ENCODE measurements around the gene MEF2C. TPM values are rescaled to one million over a fixed set of nuclear protein-coding genes. Genes with fewer than 3 reads are reported as not detected.

MEF2C gene
- total RNA-seq, 2 donors from 2014 or later, result 10.0 to 27.4 TPM

- intact Hi-C loops (cut with DNase I, micrococcal nuclease), result no loop called here
- DNase-seq, result no peak
- ATAC-seq, result no peak
Measured at GRCh38 chr5:88786789-88787188, 96.2 kb downstream of the MEF2C start.

GRCh38 chr5:88785746-88786565 lies 97.0 kb downstream of the MEF2C start:
- peak; percentile 81 for ATAC-seq
- intact Hi-C loops (cut with DNase I, micrococcal nuclease), result no loop called here
- peak in 1 of 2 donors; percentile 26 for DNase-seq

- DNase-seq (no peak), ATAC-seq (no peak)
- intact Hi-C loops (cut with DNase I, micrococcal nuclease), result no loop called here
Measured at GRCh38 chr5:88782571-88782970, 100.4 kb downstream of the MEF2C start.

- no peak for DNase-seq
- intact Hi-C loops (cut with DNase I, micrococcal nuclease), result no loop called here
- ATAC-seq, result no peak
Measured at GRCh38 chr5:88780736-88781135, 102.2 kb downstream of the MEF2C start.

GRCh38 chr5:88778736-88779135 lies 104.2 kb downstream of the MEF2C start:
- DNase-seq (no peak), ATAC-seq (no peak)
- intact Hi-C loops (cut with DNase I, micrococcal nuclease), result no loop called here

GRCh38 chr5:88776692-88777091 lies 106.3 kb downstream of the MEF2C start:
- intact Hi-C loops (cut with DNase I, micrococcal nuclease), result no loop called here
- peak; percentile 48 to 66 for DNase-seq
- ATAC-seq, result peak; percentile 99

GRCh38 chr5:88772831-88773230 lies 110.2 kb downstream of the MEF2C start:
- DNase-seq (no peak), ATAC-seq (no peak)
- intact Hi-C loops (cut with DNase I, micrococcal nuclease), result no loop called here

- intact Hi-C loops (cut with DNase I, micrococcal nuclease), result no loop called here
- DNase-seq (no peak), ATAC-seq (no peak)
Measured at GRCh38 chr5:88772047-88772446, 110.9 kb downstream of the MEF2C start.

- ATAC-seq (no peak), DNase-seq (no peak)
- intact Hi-C loops (cut with DNase I, micrococcal nuclease), result no loop called here
Measured at GRCh38 chr5:88770276-88771257, 112.4 kb downstream of the MEF2C start.

GRCh38 chr5:88769165-88769564 lies 113.8 kb downstream of the MEF2C start:
- intact Hi-C loops (cut with DNase I, micrococcal nuclease), result no loop called here
- DNase-seq, result no peak

GRCh38 chr5:88768411-88768810 lies 114.6 kb downstream of the MEF2C start:
- ATAC-seq, result no peak
- intact Hi-C loops (cut with DNase I, micrococcal nuclease), result no loop called here
- DNase-seq, result no peak

More at GRCh38 chr5:88769165-88769564, 113.8 kb downstream of the MEF2C start:
- no peak for ATAC-seq

- intact Hi-C loops (cut with DNase I, micrococcal nuclease), result no loop called here
- ATAC-seq, result no peak
- DNase-seq, result no peak
Measured at GRCh38 chr5:88765798-88766197, 117.2 kb downstream of the MEF2C start.

- ATAC-seq, result no peak
- no peak for DNase-seq
- intact Hi-C loops (cut with DNase I, micrococcal nuclease), result no loop called here
Measured at GRCh38 chr5:88765171-88765570, 117.8 kb downstream of the MEF2C start.

GRCh38 chr5:88761939-88762338 lies 121.0 kb downstream of the MEF2C start:
- intact Hi-C loops (cut with DNase I, micrococcal nuclease), result no loop called here

GRCh38 chr5:88761269-88761850 lies 121.6 kb downstream of the MEF2C start:
- DNase-seq, result no peak
- intact Hi-C loops (cut with DNase I, micrococcal nuclease), result no loop called here
- ATAC-seq, result no peak

More at GRCh38 chr5:88761939-88762338, 121.0 kb downstream of the MEF2C start:
- DNase-seq (no peak), ATAC-seq (no peak)

GRCh38 chr5:88760527-88760926 lies 122.5 kb downstream of the MEF2C start:
- DNase-seq (no peak), ATAC-seq (peak; percentile 44)
- intact Hi-C loops (cut with DNase I, micrococcal nuclease), result no loop called here

GRCh38 chr5:88758591-88758990 lies 124.4 kb downstream of the MEF2C start:
- DNase-seq, result no peak
- intact Hi-C loops (cut with DNase I, micrococcal nuclease), result no loop called here
- ATAC-seq, result no peak

- no peak for DNase-seq
- intact Hi-C loops (cut with DNase I, micrococcal nuclease), result no loop called here
- ATAC-seq, result no peak
Measured at GRCh38 chr5:88758184-88758583, 124.8 kb downstream of the MEF2C start.

GRCh38 chr5:88756953-88757352 lies 126.0 kb downstream of the MEF2C start:
- DNase-seq (no peak), ATAC-seq (no peak)
- intact Hi-C loops (cut with DNase I, micrococcal nuclease), result no loop called here

Data from left colon (tissue), 2 donors.